ENCODE data around the gene NOTCH1. TPM values are rescaled to one million over a fixed set of nuclear protein-coding genes. Genes with fewer than 3 reads are reported as not detected.
"Not testable (repeated sequence)": the region's sequence is repeated elsewhere in the genome, so short reads cannot be mapped to it uniquely, and the experiment has no call there.

Gene NOTCH1
- total and polyA plus RNA-seq, 4 donors = 28.2 to 75.9 (median 50.0) TPM

GRCh38 chr9:136587145-136587943 lies 41.5 kb upstream of the NOTCH1 start:
- H3K27ac ChIP-seq (ENCODE audit: low read depth, low read length) = peak overlapping the region; percentile 8
- peaks cover 8% of the 10 kb centered on the region for H3K36me3 ChIP-seq (ENCODE audit: control insufficient read depth, insufficient read depth, low read length)
- peaks cover 98% of the 10 kb centered on the region for H3K4me1 ChIP-seq (ENCODE audit: control insufficient read depth, insufficient read depth, low read length)
- WGBS (ENCODE audit: insufficient coverage) = 24% methylated on average over 26 of the region's 33 CpGs
- H3K27me3 ChIP-seq (ENCODE audit: control insufficient read depth, insufficient read depth, low read length) = no peaks in the 10 kb centered on the region
- H3K9me3 ChIP-seq (ENCODE audit: control insufficient read depth, insufficient read depth, low read length) = no peaks in the 10 kb centered on the region
- H3K4me3 ChIP-seq (ENCODE audit: low read depth, low read length) = no peak overlapping the region
- DNase-seq (ENCODE audit: low read depth in 4 of 6, low spot score in 6 of 6) = peak in 2 of 6 donors; percentile 60 to 83

GRCh38 chr9:136586391-136586953 lies 40.6 kb upstream of the NOTCH1 start:
- Histone ChIP-seq H3K4me3 (ENCODE audit: low read depth, low read length) (no peak overlapping the region), H3K36me3 (ENCODE audit: control insufficient read depth, insufficient read depth, low read length) (peaks cover 8% of the 10 kb centered on the region), H3K27me3 (ENCODE audit: control insufficient read depth, insufficient read depth, low read length) (no peaks in the 10 kb centered on the region), H3K4me1 (ENCODE audit: control insufficient read depth, insufficient read depth, low read length) (peaks cover 91% of the 10 kb centered on the region), H3K27ac (ENCODE audit: low read depth, low read length) (no peak overlapping the region), H3K9me3 (ENCODE audit: control insufficient read depth, insufficient read depth, low read length) (no peaks in the 10 kb centered on the region)
- DNase-seq (ENCODE audit: low read depth in 4 of 6, low spot score in 6 of 6) = no peak
- 93% methylated on average over 19 of the region's 21 CpGs for WGBS (ENCODE audit: insufficient coverage)

GRCh38 chr9:136585531-136586120 lies 39.8 kb upstream of the NOTCH1 start:
- H3K4me1 ChIP-seq (ENCODE audit: control insufficient read depth, insufficient read depth, low read length) = peaks cover 83% of the 10 kb centered on the region
- H3K27me3 ChIP-seq (ENCODE audit: control insufficient read depth, insufficient read depth, low read length) = no peaks in the 10 kb centered on the region
- H3K4me3 ChIP-seq (ENCODE audit: low read depth, low read length) = no peak overlapping the region
- H3K36me3 ChIP-seq (ENCODE audit: control insufficient read depth, insufficient read depth, low read length) = peaks cover 8% of the 10 kb centered on the region
- no peak overlapping the region for H3K27ac ChIP-seq (ENCODE audit: low read depth, low read length)
- no peaks in the 10 kb centered on the region for H3K9me3 ChIP-seq (ENCODE audit: control insufficient read depth, insufficient read depth, low read length)
- WGBS (ENCODE audit: insufficient coverage) = 91% methylated on average over 13 of the region's 16 CpGs
- no peak for DNase-seq (ENCODE audit: low read depth in 4 of 6, low spot score in 6 of 6)

GRCh38 chr9:136584934-136585333 lies 39.1 kb upstream of the NOTCH1 start:
- WGBS (ENCODE audit: insufficient coverage) = 55% methylated on average over 10 of the region's 10 CpGs
- H3K36me3 ChIP-seq (ENCODE audit: control insufficient read depth, insufficient read depth, low read length) = peaks cover 8% of the 10 kb centered on the region
- H3K27ac ChIP-seq (ENCODE audit: low read depth, low read length) = no peak overlapping the region
- no peak for DNase-seq (ENCODE audit: low read depth in 4 of 6, low spot score in 6 of 6)
- H3K9me3 ChIP-seq (ENCODE audit: control insufficient read depth, insufficient read depth, low read length) = no peaks in the 10 kb centered on the region
- H3K4me3 ChIP-seq (ENCODE audit: low read depth, low read length) = no peak overlapping the region
- H3K4me1 ChIP-seq (ENCODE audit: control insufficient read depth, insufficient read depth, low read length) = peaks cover 76% of the 10 kb centered on the region
- no peaks in the 10 kb centered on the region for H3K27me3 ChIP-seq (ENCODE audit: control insufficient read depth, insufficient read depth, low read length)

GRCh38 chr9:136584401-136584932 lies 38.6 kb upstream of the NOTCH1 start:
- peaks cover 73% of the 10 kb centered on the region for H3K4me1 ChIP-seq (ENCODE audit: control insufficient read depth, insufficient read depth, low read length)
- 62% methylated on average over 23 of the region's 23 CpGs for WGBS (ENCODE audit: insufficient coverage)
- H3K27ac ChIP-seq (ENCODE audit: low read depth, low read length) = no peak overlapping the region

GRCh38 chr9:136582977-136583735 lies 37.3 kb upstream of the NOTCH1 start:
- Histone ChIP-seq H3K9me3 (ENCODE audit: control insufficient read depth, insufficient read depth, low read length) (no peaks in the 10 kb centered on the region), H3K4me1 (ENCODE audit: control insufficient read depth, insufficient read depth, low read length) (peaks cover 73% of the 10 kb centered on the region), H3K4me3 (ENCODE audit: low read depth, low read length) (no peak overlapping the region), H3K27me3 (ENCODE audit: control insufficient read depth, insufficient read depth, low read length) (no peaks in the 10 kb centered on the region), H3K36me3 (ENCODE audit: control insufficient read depth, insufficient read depth, low read length) (peaks cover 8% of the 10 kb centered on the region), H3K27ac (ENCODE audit: low read depth, low read length) (peak overlapping the region; percentile 36)
- DNase-seq (ENCODE audit: low read depth in 4 of 6, low spot score in 6 of 6) = no peak
- 66% methylated on average over 11 of the region's 11 CpGs for WGBS (ENCODE audit: insufficient coverage)

More at GRCh38 chr9:136584401-136584932, 38.6 kb upstream of the NOTCH1 start:
- no peak for DNase-seq (ENCODE audit: low read depth in 4 of 6, low spot score in 6 of 6)
- no peaks in the 10 kb centered on the region for H3K9me3 ChIP-seq (ENCODE audit: control insufficient read depth, insufficient read depth, low read length)
- peaks cover 8% of the 10 kb centered on the region for H3K36me3 ChIP-seq (ENCODE audit: control insufficient read depth, insufficient read depth, low read length)
- no peaks in the 10 kb centered on the region for H3K27me3 ChIP-seq (ENCODE audit: control insufficient read depth, insufficient read depth, low read length)
- no peak overlapping the region for H3K4me3 ChIP-seq (ENCODE audit: low read depth, low read length)

- Histone ChIP-seq H3K9me3 (ENCODE audit: control insufficient read depth, insufficient read depth, low read length) (no peaks in the 10 kb centered on the region), H3K36me3 (ENCODE audit: control insufficient read depth, insufficient read depth, low read length) (peaks cover 7% of the 10 kb centered on the region), H3K27me3 (ENCODE audit: control insufficient read depth, insufficient read depth, low read length) (no peaks in the 10 kb centered on the region), H3K4me1 (ENCODE audit: control insufficient read depth, insufficient read depth, low read length) (peaks cover 62% of the 10 kb centered on the region), H3K27ac (ENCODE audit: low read depth, low read length) (no peak overlapping the region), H3K4me3 (ENCODE audit: low read depth, low read length) (no peak overlapping the region)
- DNase-seq (ENCODE audit: low read depth in 4 of 6, low spot score in 6 of 6) = no peak
- 98% methylated on average over 12 of the region's 12 CpGs for WGBS (ENCODE audit: insufficient coverage)
Observed at GRCh38 chr9:136581614-136582447, 36.0 kb upstream of the NOTCH1 start.

- 95% methylated on average over 3 of the region's 9 CpGs for WGBS (ENCODE audit: insufficient coverage)
- not testable (repeated sequence) for H3K4me3 ChIP-seq (ENCODE audit: low read depth, low read length); H3K27ac ChIP-seq (ENCODE audit: low read depth, low read length); DNase-seq (ENCODE audit: low read depth in 4 of 6, low spot score in 6 of 6); H3K9me3 ChIP-seq (ENCODE audit: control insufficient read depth, insufficient read depth, low read length); H3K27me3 ChIP-seq (ENCODE audit: control insufficient read depth, insufficient read depth, low read length); H3K36me3 ChIP-seq (ENCODE audit: control insufficient read depth, insufficient read depth, low read length)
- H3K4me1 ChIP-seq (ENCODE audit: control insufficient read depth, insufficient read depth, low read length) = peaks cover 51% of the 10 kb centered on the region
Observed at GRCh38 chr9:136579650-136580219, 33.9 kb upstream of the NOTCH1 start.
